ENCODE results near the gene DHX40.
A peak's percentile ranks its signal among the peaks of the same experiment; 100 is the strongest.

DNA sequence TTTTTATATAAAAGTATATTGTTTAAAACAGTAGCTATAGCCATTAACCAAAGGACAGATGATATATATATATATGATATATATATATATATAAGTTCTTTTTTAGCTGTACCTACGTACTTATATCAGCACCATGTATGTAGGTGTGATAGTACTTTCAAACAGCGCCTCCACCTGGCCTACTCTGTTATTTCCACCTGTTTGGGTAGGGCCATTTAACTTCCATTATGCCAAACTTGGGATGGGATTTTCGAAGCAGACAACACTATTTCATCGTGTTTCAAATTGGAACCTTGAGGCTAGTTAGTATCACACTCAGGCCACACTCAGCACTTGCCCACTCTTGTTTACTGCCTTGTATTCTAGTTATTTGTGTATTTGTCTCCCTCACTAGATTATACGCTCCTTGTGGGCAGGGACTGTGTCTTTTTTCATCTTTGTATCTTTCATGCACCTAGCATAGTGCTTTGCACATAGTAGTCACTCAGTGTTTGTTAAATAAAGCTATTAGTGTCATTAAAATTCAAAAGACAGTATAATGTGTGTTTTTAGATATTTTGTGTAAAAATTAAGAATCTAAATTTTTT is 42.5 kb downstream of the DHX40 start:
- TF ChIP-seq, protein P1, sequence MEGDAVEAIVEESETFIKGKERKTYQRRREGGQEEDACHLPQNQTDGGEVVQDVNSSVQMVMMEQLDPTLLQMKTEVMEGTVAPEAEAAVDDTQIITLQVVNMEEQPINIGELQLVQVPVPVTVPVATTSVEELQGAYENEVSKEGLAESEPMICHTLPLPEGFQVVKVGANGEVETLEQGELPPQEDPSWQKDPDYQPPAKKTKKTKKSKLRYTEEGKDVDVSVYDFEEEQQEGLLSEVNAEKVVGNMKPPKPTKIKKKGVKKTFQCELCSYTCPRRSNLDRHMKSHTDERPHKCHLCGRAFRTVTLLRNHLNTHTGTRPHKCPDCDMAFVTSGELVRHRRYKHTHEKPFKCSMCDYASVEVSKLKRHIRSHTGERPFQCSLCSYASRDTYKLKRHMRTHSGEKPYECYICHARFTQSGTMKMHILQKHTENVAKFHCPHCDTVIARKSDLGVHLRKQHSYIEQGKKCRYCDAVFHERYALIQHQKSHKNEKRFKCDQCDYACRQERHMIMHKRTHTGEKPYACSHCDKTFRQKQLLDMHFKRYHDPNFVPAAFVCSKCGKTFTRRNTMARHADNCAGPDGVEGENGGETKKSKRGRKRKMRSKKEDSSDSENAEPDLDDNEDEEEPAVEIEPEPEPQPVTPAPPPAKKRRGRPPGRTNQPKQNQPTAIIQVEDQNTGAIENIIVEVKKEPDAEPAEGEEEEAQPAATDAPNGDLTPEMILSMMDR (conservative IDR thresholded peaks at IDR 0.05; ENCODE audit: low read length), result peak; percentile 64
- TF ChIP-seq EZH2phosphoT487 (IDR thresholded peaks at IDR 0.05; ENCODE audit: borderline replicate concordance, low read depth, low read length), result no peak

Data from OCI-LY7 (cell line).